Stimulated activated CD4-positive, alpha-beta T cell treated with anti-CD3 and anti-CD28 coated beads, Interleukin-12 subunit alpha, Interleukin-12 subunit beta, amount 100 ng/mL, for 48 hours (primary cell): ENCODE measurements around the gene MIR17HG.

Experiments
- DNase-seq, 3 donors: peaks; one replicate each; pipeline ENCODE4 v3.0.0-alpha.2; 2020; ENCODE audit warnings: low read depth in 2 of 3, low spot score in 1 of 3

Gene MIR17HG

DNA sequence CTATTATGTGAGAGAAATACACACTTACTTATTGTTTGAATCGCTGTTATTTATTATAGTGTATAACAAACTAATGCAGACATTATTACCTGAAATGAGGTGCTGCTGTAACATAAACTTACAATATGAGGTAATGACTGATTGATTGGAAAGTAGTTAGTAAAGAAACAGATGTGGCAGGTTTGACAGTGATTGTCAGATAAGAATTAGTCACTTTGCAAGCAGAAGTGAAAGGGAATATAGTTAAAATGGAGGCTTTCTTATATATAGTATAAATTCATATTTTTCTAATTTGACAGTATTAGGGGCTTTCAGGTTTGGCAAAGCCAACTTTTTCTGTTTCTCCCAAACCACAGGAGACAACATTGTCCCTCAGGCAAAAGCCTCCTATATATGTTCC, 20.6 kb downstream of the MIR17HG start:
- no peak for DNase-seq

DNA sequence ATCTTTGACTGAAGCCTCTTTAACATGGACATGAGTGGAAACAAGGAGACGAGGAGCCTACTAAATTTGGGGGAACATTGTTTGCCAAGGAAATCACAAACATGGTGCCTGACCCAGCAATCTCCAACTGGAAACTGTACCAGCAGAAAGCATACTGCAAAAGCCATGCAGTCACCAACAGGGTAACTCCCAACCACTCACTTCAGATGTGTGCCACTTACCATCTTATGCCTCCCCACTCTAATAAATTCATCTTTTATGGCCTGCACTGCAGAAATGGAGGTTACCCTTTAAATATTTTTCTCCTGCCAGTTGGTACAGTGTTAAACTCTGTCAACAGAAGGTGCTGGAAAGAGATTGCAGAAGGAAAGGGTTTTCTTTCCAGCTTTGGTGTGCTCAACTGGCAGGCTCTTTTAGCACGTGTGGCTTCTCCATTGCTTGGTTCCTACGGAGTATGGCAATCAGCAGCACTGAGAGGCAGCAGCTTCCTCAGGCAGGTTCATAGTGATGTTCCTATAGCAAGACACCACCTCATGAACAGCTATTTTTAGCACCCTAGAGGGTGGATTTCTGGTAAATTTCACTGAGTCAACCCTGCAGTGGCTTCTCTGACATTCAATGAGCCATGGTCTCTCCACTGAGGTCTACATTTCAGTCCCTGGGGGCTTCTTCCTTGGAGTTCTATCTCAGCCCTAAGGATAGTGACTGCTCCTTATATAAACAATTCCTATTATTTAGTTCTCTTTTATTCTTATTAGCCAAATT, 21.4 kb downstream of the MIR17HG start:
- no peak for DNase-seq

DNA sequence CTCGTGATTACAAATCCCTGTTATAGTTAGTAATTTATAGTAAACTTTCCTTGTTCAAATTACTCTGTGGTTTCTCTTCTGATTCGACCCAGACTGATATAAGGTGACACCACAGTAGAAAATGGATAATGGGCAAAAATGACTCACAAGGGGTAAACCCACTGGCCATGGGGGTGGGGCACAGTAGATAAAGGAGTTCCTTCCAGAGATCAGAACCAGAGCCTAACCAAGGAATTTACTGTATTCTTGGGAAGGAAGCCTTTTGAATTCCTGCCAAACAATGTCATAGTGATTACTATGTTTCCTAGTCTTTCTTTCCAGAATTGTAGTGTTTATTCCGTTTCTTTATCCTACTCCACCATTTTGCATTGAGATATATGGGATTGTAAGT, 21.9 kb downstream of the MIR17HG start:
- DNase-seq: no peak

DNA sequence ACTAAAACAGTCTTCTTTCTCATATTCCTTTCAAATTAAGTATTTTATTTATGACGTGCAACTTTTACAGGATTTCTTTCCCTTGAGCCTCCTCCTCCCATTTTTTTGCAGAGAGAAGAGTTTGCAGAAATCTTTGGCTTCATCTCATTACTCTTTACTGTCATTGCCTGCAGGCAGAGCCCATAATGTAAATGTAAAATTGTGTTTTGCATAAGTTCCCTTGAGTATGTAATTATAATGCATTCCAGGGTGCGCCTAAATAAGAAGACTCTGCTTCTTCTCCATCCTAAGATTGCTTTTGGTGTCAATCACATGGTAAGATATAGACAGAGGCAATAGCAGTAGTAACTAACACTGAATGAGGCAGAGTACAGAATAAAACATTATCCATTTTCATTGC, 23.0 kb downstream of the MIR17HG start:
- no peak for DNase-seq

DNA sequence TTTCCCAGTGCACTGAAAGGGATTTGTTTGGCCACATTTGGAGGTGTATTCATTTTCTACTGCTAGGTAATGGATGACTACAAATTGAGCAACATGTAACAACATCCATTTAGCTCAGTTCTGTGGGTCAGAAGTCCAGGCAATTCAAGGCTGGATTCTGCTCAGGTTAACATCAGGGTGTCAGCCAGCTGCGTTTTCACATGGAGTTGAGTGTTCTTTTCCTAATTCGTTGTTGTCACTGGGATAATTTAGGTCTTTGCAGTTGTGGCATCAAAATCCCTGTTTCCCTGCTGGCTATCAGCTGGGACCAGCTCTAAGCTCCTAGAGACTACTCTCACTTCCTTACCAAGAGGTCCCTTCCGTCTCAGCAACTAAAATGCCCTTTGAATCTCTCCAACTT, 25.4 kb downstream of the MIR17HG start:
- no peak for DNase-seq

DNA sequence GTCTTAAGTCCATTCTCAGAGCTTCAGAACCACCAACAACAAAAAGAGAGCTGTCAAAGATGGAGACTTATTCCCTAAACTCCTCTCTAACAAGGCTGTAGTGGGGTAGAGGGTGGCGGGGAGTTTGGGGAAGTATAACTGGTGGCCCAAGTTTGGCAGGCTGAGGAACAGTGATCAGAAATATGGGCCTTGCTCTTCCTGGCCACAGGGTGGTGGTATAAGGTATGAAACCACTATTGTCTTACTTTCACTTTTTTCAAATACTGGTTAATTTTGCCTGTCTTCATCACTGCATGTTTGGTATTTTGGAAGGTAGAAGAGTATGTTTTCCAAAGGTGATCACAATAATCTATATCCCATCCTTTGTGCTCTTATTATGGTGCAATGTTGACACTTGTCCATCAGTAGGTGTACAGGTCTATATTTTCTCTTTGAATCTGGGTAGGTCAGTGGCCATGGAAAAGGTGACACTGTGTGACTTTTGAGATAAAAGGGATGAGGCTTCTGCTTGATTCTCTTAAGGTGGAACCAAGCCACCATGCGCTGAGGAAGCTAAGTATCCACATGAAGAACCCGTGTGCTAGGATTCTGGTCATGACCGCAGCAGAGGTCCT, 27.7 kb downstream of the MIR17HG start:
- no peak for DNase-seq

DNA sequence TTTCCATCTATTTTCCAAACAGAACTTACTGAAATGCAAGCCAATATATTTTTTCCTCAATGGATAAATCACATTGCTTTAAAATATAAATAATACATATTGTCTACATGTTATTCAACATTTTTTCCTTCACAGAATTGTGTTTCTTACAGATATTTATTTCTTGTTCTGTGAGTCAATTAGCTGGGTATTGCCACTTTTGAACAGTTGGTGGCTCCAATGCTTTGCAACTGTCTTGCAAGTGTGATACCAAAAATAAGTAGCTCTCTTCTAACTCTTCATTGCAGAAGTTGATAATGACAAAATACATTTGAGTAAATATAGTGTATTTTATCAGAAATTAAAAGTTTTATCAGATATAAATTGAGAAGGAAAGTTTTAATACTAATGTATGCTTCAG, 33.9 kb downstream of the MIR17HG start:
- no peak for DNase-seq

DNA sequence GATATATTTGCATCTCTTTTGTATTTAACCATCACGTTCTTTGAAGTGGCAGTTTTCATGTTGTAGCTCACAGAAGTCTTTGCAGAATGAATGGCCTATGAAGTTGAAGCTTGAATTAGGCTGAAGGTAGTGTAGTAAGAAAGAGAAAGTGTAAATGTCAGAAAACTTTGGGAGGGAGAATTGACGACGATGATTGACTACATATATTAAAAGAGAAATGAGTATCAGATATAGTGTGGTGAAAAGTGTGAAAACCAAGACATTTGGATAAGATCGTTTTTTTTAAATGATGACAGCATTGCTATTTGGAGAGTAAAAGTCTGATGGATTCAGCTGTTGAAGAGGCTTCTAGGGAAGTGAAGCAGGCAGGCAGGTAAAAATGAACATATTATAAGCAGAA, 36.3 kb downstream of the MIR17HG start:
- DNase-seq: no peak

DNA sequence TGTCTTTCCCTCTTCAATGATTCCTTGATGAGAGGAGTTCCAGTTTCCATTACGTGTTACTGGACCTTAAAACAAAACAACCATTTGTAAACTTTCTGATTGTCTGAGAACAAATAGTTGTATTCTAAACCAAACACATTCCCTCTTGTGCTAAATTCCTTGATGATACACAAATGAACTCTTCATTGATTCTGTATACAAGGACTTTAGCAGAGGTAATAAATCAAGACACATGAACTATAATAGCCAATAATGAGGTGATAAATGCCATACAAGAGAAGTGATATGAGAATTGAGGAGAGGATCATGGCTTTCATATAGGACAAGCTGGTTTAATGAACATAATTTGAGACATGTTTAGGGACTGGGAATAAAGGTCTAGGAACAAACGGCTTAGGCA, 37.4 kb downstream of the MIR17HG start:
- DNase-seq: no peak

DNA sequence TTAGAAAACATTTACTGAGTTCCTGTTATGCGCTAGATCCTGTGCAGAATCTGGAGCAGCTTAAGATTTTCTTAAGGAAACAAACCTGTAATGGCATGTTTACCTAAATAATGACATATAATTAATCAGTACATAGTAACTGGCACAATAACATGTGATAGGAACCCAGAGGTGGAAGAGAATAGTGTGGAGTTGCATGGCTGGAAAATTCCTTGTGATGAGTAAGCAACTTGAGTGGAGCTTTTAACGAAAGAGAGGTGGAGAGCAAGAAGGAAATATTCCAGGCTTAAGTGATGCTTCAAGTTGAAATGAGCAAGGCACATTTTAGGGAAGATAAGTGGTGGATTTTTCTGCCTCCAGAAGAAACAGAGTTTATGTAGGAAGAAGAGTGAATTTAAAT, 41.7 kb downstream of the MIR17HG start:
- no peak for DNase-seq

DNA sequence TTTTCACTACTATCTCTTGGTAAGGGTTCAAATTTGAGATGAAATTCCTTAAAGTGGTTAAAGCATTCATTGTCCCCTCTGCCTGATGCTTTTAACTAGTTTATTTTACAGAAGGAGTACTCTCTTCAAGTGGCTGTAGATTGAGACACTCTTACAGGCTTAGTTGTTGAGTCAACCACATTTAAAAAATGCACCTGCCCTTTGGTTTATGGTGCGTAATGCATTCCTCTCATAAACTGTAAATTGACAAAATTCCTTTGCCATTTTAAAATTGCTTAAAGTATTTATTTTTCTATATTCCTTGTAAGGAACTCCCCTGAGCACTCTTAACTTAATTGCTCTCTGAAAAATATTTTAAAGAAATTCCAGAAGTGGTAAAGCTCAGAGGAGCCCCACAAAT, 50.1 kb downstream of the MIR17HG start:
- DNase-seq: no peak

DNA sequence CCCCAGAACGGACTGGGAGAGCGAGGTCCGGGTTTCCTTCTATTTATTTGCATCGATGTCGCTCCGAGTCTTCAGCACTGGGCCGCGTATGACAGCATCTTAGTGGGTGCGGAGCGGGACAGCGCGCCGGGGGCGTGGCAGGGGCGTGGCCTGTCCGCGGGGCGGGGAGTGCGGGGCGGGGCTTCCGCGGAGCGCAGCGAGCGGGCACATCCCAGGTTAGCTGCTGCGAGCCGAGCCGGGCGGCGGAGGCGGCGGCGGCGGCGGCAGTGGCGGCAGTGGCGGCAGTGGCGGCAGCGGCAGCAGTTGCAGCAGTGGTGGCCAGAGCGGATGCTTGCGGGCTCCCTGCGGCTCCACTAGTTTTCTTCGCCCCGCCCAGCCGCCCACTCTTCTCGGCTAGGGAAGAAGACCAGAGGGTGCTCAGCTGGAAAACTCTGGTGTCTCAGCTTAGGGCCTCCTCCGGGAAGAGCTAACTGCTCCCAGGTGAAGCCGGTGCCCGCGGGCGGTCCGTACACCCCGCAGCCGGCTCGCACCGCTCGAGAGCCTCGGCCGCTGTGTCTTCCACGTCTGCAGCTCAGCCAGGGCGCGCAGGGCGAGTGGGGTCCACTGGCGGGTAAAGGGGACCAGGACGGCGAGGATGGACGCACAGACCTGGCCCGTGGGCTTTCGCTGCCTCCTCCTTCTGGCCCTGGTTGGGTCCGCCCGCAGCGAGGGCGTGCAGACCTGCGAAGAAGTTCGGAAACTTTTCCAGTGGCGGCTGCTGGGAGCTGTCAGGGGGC, 51.1 kb downstream of the MIR17HG start, which contains the start of gene GPC5:
TSS of gene GPC5 (plus strand) at position 209 of the 776 bp plus-strand sequence.
- DNase-seq: peak; percentile 71 to 83 (median 72)

DNA sequence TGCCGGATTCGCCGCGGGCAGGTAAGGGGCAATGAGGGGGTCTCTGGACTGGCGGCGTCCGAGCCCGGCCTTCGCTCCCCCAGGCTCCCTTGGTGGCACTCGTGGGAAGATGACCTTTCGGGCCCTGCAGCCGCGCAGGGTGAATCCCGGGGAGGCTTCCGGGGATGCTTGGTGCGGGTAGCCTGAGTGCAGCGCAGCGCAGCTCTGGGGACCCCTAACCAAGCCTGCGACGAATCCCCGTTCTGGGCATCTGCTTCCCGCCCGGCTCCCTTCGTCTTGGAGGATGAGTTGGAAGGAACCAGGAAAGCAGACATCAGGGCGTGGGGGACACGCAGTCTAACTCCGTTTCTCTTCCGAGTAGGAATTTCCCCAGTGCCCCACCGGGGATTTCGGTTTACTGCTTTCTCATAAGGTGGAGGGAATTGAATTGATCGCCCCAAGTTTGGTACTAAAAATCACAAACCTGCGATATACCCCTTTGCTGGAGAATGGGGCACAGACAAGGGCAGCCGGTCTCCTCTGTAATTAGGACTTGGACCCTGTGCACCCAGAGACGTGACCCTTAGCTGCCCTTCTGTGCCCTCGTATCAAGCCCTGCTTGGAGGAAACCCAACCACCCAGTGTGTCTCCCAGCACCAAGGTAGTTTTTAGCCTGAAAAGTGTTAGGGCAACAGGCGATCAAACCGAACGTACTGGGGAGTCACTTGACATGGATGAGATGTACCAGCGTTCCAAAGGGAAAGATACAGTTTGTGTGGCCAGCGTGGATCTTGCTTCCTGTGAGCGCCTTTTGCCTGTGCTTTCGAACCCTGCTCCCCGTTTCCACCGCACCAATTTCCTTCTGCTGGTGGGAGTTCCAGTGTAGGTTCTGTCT, 51.9 kb downstream of the MIR17HG start:
- no peak for DNase-seq

DNA sequence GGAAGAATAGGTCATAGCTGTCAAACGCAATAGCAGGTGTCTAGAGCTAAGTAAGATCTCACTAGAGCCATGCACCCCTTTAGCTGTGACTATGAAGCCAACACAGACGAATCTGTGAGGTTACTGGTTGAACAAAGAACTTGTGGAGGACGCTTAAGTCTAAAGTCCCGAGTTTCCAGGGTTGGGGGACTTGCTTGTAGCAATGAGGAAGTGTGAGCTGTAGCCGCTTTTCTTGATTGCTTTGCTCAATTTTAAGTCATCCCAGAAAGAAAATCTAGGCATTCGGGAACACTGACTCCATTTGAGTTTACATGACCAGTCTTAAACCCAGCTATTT, 52.5 kb downstream of the MIR17HG start:
- no peak for DNase-seq

DNA sequence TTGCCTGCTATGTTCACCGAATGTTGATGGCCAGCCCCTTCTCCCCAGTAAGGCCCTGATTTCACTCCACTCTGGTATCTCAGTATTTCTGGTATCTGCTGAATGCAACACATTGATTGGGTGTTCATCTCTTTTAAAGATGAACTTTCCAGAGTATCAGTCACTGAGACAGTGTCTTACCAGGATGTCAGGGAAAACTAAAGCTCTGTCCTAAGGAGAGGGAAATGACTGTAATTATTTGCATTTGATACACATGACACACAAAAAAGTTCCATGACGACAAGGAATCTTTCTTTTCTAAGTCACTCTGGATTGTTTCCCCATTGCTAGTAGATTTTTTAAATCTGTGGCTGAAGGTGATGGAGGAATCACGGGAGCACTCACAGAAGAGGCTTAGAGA, 53.2 kb downstream of the MIR17HG start:
- DNase-seq: no peak

DNA sequence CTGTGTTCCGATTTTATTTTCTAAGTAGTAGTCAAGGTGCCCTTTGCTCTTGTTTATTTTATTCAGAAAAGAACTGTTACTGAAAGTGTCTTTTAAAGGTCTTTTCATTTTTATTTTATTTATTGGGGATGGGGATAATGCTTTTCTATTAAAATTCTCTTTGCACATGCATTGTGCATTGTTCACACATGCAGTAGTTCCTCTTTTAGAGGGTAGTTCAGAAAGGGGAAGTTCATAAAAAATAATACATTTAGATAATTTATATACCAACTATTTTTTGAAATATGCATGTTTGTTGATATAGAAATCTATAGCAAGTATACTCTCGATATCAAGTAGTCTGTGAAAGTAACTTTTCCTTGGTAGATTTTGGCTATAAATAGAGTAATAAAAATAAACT, 54.4 kb downstream of the MIR17HG start:
- no peak for DNase-seq
